Measurements from ENCODE around the gene ANLN. TPM values are rescaled to one million over a fixed set of nuclear protein-coding genes. Genes with fewer than 3 reads are reported as not detected.

Gene ANLN
- total RNA-seq, 1 donor from 2014 or later, result 17.8 TPM

GRCh38 chr7:36449685-36450084, 60.0 kb downstream of the ANLN start:
- Mint-ChIP-seq H3K9me3 (ENCODE audit: unreplicated experiment) (no peaks in the 10 kb centered on the region), H3K27me3 (ENCODE audit: unreplicated experiment) (no peaks in the 10 kb centered on the region), H3K4me1 (ENCODE audit: unreplicated experiment) (no peaks in the 10 kb centered on the region), H3K27ac (ENCODE audit: unreplicated experiment) (no peak overlapping the region), H3K4me3 (ENCODE audit: unreplicated experiment) (no peak overlapping the region), H3K36me3 (ENCODE audit: low read depth, unreplicated experiment) (no peaks in the 10 kb centered on the region)
- TF ChIP-seq, protein P1, sequence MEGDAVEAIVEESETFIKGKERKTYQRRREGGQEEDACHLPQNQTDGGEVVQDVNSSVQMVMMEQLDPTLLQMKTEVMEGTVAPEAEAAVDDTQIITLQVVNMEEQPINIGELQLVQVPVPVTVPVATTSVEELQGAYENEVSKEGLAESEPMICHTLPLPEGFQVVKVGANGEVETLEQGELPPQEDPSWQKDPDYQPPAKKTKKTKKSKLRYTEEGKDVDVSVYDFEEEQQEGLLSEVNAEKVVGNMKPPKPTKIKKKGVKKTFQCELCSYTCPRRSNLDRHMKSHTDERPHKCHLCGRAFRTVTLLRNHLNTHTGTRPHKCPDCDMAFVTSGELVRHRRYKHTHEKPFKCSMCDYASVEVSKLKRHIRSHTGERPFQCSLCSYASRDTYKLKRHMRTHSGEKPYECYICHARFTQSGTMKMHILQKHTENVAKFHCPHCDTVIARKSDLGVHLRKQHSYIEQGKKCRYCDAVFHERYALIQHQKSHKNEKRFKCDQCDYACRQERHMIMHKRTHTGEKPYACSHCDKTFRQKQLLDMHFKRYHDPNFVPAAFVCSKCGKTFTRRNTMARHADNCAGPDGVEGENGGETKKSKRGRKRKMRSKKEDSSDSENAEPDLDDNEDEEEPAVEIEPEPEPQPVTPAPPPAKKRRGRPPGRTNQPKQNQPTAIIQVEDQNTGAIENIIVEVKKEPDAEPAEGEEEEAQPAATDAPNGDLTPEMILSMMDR (IDR thresholded peaks at IDR 0.05; ENCODE audit: unreplicated experiment), result no peak
- DNase-seq (ENCODE audit: low spot score), result no peak

- Mint-ChIP-seq H3K36me3 (ENCODE audit: low read depth, unreplicated experiment) (no peaks in the 10 kb centered on the region), H3K4me1 (ENCODE audit: unreplicated experiment) (peaks cover 16% of the 10 kb centered on the region), H3K27me3 (ENCODE audit: unreplicated experiment) (peaks cover 1% of the 10 kb centered on the region), H3K9me3 (ENCODE audit: unreplicated experiment) (no peaks in the 10 kb centered on the region), H3K27ac (ENCODE audit: unreplicated experiment) (no peak overlapping the region), H3K4me3 (ENCODE audit: unreplicated experiment) (no peak overlapping the region)
- no peak for DNase-seq (ENCODE audit: low spot score)
- TF ChIP-seq, protein P1 (IDR thresholded peaks at IDR 0.05; ENCODE audit: unreplicated experiment), result no peak
These were observed 64.1 kb downstream of the ANLN start for GRCh38 chr7:36453769-36454168.

DNA sequence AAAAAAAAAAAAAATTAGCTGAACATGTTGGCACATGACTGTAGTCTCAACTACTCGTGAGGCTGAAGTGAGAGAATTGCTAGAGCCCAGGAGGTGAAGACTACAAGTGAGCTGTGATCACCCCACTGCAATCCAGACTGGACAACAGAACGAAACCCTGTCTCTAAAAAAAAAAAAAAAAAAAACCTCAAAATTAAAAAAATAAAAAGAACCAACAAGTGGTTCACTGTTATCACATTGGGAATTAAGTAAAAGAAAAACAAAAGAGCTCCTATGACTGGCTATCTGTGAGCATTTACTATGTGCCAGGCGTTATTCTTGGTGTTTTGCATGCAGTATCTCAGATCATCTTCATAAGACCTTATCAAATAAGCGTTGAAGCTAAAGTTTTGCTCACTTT, 66.0 kb downstream of the ANLN start:
- H3K27me3 Mint-ChIP-seq (ENCODE audit: unreplicated experiment), result peaks cover 2% of the 10 kb centered on the region
- no peaks in the 10 kb centered on the region for H3K36me3 Mint-ChIP-seq (ENCODE audit: low read depth, unreplicated experiment)
- H3K4me1 Mint-ChIP-seq (ENCODE audit: unreplicated experiment), result peaks cover 23% of the 10 kb centered on the region
- no peak for DNase-seq (ENCODE audit: low spot score)
- H3K27ac Mint-ChIP-seq (ENCODE audit: unreplicated experiment), result no peak overlapping the region
- H3K4me3 Mint-ChIP-seq (ENCODE audit: unreplicated experiment), result no peak overlapping the region
- no peaks in the 10 kb centered on the region for H3K9me3 Mint-ChIP-seq (ENCODE audit: unreplicated experiment)
- TF ChIP-seq, protein P1 (IDR thresholded peaks at IDR 0.05; ENCODE audit: unreplicated experiment), result no peak

GRCh38 chr7:36456138-36456537, 66.5 kb downstream of the ANLN start:
- no peaks in the 10 kb centered on the region for H3K36me3 Mint-ChIP-seq (ENCODE audit: low read depth, unreplicated experiment)
- H3K9me3 Mint-ChIP-seq (ENCODE audit: unreplicated experiment), result no peaks in the 10 kb centered on the region
- H3K27me3 Mint-ChIP-seq (ENCODE audit: unreplicated experiment), result peaks cover 2% of the 10 kb centered on the region
- H3K4me3 Mint-ChIP-seq (ENCODE audit: unreplicated experiment), result no peak overlapping the region
- TF ChIP-seq, protein P1 (IDR thresholded peaks at IDR 0.05; ENCODE audit: unreplicated experiment), result no peak
- H3K4me1 Mint-ChIP-seq (ENCODE audit: unreplicated experiment), result peaks cover 23% of the 10 kb centered on the region
- H3K27ac Mint-ChIP-seq (ENCODE audit: unreplicated experiment), result peak overlapping the region; percentile 15
- no peak for DNase-seq (ENCODE audit: low spot score)

DNA sequence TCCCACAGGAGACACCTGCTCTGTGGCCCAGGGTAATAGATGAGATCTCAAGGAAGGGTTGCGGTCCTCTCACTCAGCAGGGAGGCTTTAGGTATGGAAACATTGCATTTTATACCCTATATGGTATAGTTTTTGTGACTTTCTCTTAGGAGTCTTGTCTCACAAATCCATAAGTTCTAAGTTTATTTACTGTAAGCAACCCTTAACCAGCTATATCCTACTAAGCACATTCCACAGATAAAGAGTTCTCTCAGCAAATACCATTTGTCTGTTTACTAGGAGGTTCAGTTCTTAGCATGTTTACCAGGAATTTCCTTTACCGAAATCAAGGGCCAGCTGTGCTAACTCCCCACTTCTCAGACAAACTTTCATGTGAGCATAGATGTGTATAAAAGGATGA, 66.9 kb downstream of the ANLN start:
- no peaks in the 10 kb centered on the region for H3K9me3 Mint-ChIP-seq (ENCODE audit: unreplicated experiment)
- H3K27ac Mint-ChIP-seq (ENCODE audit: unreplicated experiment), result no peak overlapping the region
- H3K4me3 Mint-ChIP-seq (ENCODE audit: unreplicated experiment), result no peak overlapping the region
- DNase-seq (ENCODE audit: low spot score), result no peak
- H3K36me3 Mint-ChIP-seq (ENCODE audit: low read depth, unreplicated experiment), result no peaks in the 10 kb centered on the region
- H3K27me3 Mint-ChIP-seq (ENCODE audit: unreplicated experiment), result peaks cover 2% of the 10 kb centered on the region
- TF ChIP-seq, protein P1 (IDR thresholded peaks at IDR 0.05; ENCODE audit: unreplicated experiment), result no peak
- peaks cover 23% of the 10 kb centered on the region for H3K4me1 Mint-ChIP-seq (ENCODE audit: unreplicated experiment)
